Testis (tissue), 2 donors: ENCODE measurements around the gene METTL27.

Experiments used
- CTCF ChIP-seq, 3 experiments: fragments of 450-650 bp in 2 of 3; fragments of 200-600 bp in 1 of 3; sonication (generic) in 1 of 3; IDR thresholded peaks; one replicate each; pipeline ENCODE4 v1.5.1; 2016 to 2019; ENCODE audit warnings: antibody characterized with exemption in 3 of 3, mild to moderate bottlenecking in 2 of 3, moderate library complexity in 1 of 3
- POLR2A ChIP-seq: fragments of 450-650 bp; IDR thresholded peaks from one replicate; pipeline ENCODE4 v1.6.1; 2017; ENCODE audit warnings: antibody characterized with exemption, mild to moderate bottlenecking, moderate library complexity

- TF ChIP-seq CTCF (IDR thresholded peaks at IDR 0.05) (no peak), POLR2A (no peak)
Measured at GRCh38 chr7:73834626-73835191, 7.6 kb downstream of the METTL27 start.
